H1 (cell line): Measurements from ENCODE around the gene PTX4. TPM values are rescaled to one million over a fixed set of nuclear protein-coding genes. Genes with fewer than 3 reads are reported as not detected.

Source experiments
- CTCF ChIA-PET: fragments of 300-600 bp; sonication (Branson Sonifier 250); formaldehyde crosslinking; loops from one replicate; lab custom pipeline; 2021; ENCODE audit not compliant: partially characterized antibody; lab: Charles Lee
- POLR2A ChIA-PET: fragments of 300-600 bp; sonication (Branson Sonifier 250); formaldehyde crosslinking; loops from one replicate; lab custom pipeline; 2021; ENCODE audit warnings: inconsistent platforms; ENCODE audit not compliant: partially characterized antibody; lab: Charles Lee
- DNase-seq, 2 experiments: peaks; one replicate each; pipeline versions ENCODE4 v3.0.0 to v3.0.0-alpha.2; 2010 to 2022; ENCODE audit warnings: low spot score in 2 of 2, low read depth in 1 of 2, mixed read lengths in 1 of 2
- FAIRE-seq: peaks from 2 replicates; lab custom pipeline; 2011; peaks lifted over from hg19 to GRCh38; lab: Jason Lieb, UNC
- H2AFZ ChIP-seq: 2 replicates; pipeline ENCODE4 v1.8.1; 2012; ENCODE audit warnings: low read length, inconsistent platforms
- H2AK5ac ChIP-seq: 2 replicates; pipeline ENCODE4 v1.6.1; 2013; ENCODE audit warnings: low read depth, low read length
- H2BK120ac ChIP-seq: replicated peaks from 2 replicates; pipeline ENCODE3; 2013; ENCODE audit warnings: low read depth, low read length, inconsistent platforms
- H2BK12ac ChIP-seq: 2 replicates; pipeline ENCODE4 v1.6.1; 2013; ENCODE audit warnings: low read depth, low read length
- H2BK15ac ChIP-seq: 2 replicates; pipeline ENCODE4 v1.6.1; 2013; ENCODE audit warnings: low read length
- H2BK20ac ChIP-seq: 2 replicates; pipeline ENCODE4 v1.6.1; 2013; ENCODE audit warnings: low read length
- H2BK5ac ChIP-seq: 2 replicates; pipeline ENCODE4 v1.6.1; 2013; ENCODE audit warnings: low read depth, low read length
- H3K14ac ChIP-seq: 2 replicates; pipeline ENCODE4 v1.6.1; 2013; ENCODE audit warnings: inconsistent platforms; ENCODE audit not compliant: insufficient read length
- H3K18ac ChIP-seq: 2 replicates; pipeline ENCODE4 v1.6.1; 2013; ENCODE audit warnings: low read length; ENCODE audit errors: extremely low read depth
- H3K23ac ChIP-seq: 2 replicates; pipeline ENCODE4 v1.6.1; 2013; ENCODE audit warnings: inconsistent platforms; ENCODE audit not compliant: insufficient read length
- H3K23me2 ChIP-seq: 2 replicates; pipeline ENCODE4 v1.6.1; 2013; ENCODE audit warnings: low read depth, low read length
- H3K27ac ChIP-seq: 2 replicates; pipeline ENCODE4 v1.6.1; 2011; ENCODE audit warnings: low read depth, low read length, inconsistent platforms
- H3K27me3 ChIP-seq, 4 experiments: replicated peaks in 1 of 4; 1 replicate in 1 of 4; 2 replicates in 3 of 4; pipeline versions ENCODE4 v1.6.1 to v1.8.1; 2011 to 2013; ENCODE audit warnings: low read length in 3 of 4, mild to moderate bottlenecking in 3 of 4, inconsistent platforms in 2 of 4, mixed read lengths in 2 of 4, moderate library complexity in 1 of 4; ENCODE audit not compliant: control insufficient read depth in 3 of 4, insufficient read depth in 3 of 4; ENCODE audit errors: extremely low read depth in 1 of 4
- H3K36me3 ChIP-seq, 4 experiments: 2 replicates each; pipeline versions ENCODE4 v1.6.1 to v1.8.1; 2011 to 2013; ENCODE audit warnings: mild to moderate bottlenecking in 4 of 4, low read length in 3 of 4, moderate library complexity in 2 of 4, control low read depth in 1 of 4, inconsistent platforms in 1 of 4; ENCODE audit not compliant: insufficient read depth in 4 of 4, control insufficient read depth in 2 of 4
- H3K4ac ChIP-seq: replicated peaks from 2 replicates; pipeline ENCODE3; 2013; ENCODE audit warnings: low read length, low read depth, mixed read lengths, inconsistent platforms; ENCODE audit not compliant: insufficient read length
- H3K4me1 ChIP-seq, 4 experiments: replicated peaks in 1 of 4; 1 replicate in 1 of 4; 2 replicates in 3 of 4; pipeline versions ENCODE4 v1.6.1 to v1.8.1; 2011 to 2013; ENCODE audit warnings: low read length in 3 of 4, inconsistent platforms in 2 of 4, mixed read lengths in 1 of 4; ENCODE audit not compliant: insufficient read depth in 4 of 4, control insufficient read depth in 3 of 4
- H3K4me2 ChIP-seq, 2 experiments: 2 replicates each; pipeline versions ENCODE4 v1.6.1 to v1.8.1; 2011 to 2013; ENCODE audit warnings: low read depth in 2 of 2, low read length in 2 of 2, control low read depth in 1 of 2, inconsistent platforms in 1 of 2, mild to moderate bottlenecking in 1 of 2; ENCODE audit not compliant: insufficient read depth in 1 of 2
- H3K4me3 ChIP-seq, 4 experiments: fragments of 200-600, 300-600 bp in 1 of 4; sonication (generic), shearing (Covaris generic), sonication (Bioruptor Twin) in 1 of 4; 2 replicates each; pipeline versions ENCODE4 v1.5.1 to v1.8.1; 2011 to 2016; ENCODE audit warnings: low read length in 4 of 4, low read depth in 3 of 4, control low read depth in 2 of 4, inconsistent platforms in 2 of 4, mild to moderate bottlenecking in 2 of 4, mixed read lengths in 1 of 4, moderate library complexity in 1 of 4; ENCODE audit not compliant: insufficient read depth in 2 of 4; ENCODE audit errors: extremely low read depth in 1 of 4
- H3K56ac ChIP-seq: replicated peaks from 2 replicates; pipeline ENCODE3; 2013; ENCODE audit warnings: low read depth, mild to moderate bottlenecking, mixed read lengths, low read length, inconsistent platforms; ENCODE audit not compliant: insufficient read length
- H3K79me1 ChIP-seq: 2 replicates; pipeline ENCODE4 v1.6.1; 2013; ENCODE audit warnings: low read depth, low read length, control low read depth
- H3K79me2 ChIP-seq, 2 experiments: 2 replicates each; pipeline versions ENCODE4 v1.6.1 to v1.8.1; 2012 to 2013; ENCODE audit warnings: low read length in 2 of 2, mild to moderate bottlenecking in 2 of 2, inconsistent platforms in 1 of 2; ENCODE audit not compliant: insufficient read depth in 2 of 2, control insufficient read depth in 1 of 2
- H3K9ac ChIP-seq, 4 experiments: replicated peaks in 1 of 4; 1 replicate in 1 of 4; 2 replicates in 3 of 4; pipeline versions ENCODE4 v1.6.1 to v1.8.1; 2011 to 2013; ENCODE audit warnings: low read depth in 3 of 4, low read length in 3 of 4, control low read depth in 2 of 4, mild to moderate bottlenecking in 2 of 4, moderate library complexity in 2 of 4, inconsistent platforms in 1 of 4; ENCODE audit errors: extremely low read depth in 1 of 4
- H3K9me3 ChIP-seq, 2 experiments: 2 replicates each; pipeline versions ENCODE4 v1.6.1 to v1.8.1; 2012 to 2013; ENCODE audit warnings: mild to moderate bottlenecking in 2 of 2, moderate library complexity in 2 of 2, control low read depth in 1 of 2, inconsistent platforms in 1 of 2, low read depth in 1 of 2, low read length in 1 of 2, mixed read lengths in 1 of 2; ENCODE audit not compliant: insufficient read depth in 2 of 2
- H4K20me1 ChIP-seq, 2 experiments: replicated peaks in 1 of 2; 2 replicates each; pipeline versions ENCODE3 to v1.8.1; 2011 to 2013; ENCODE audit warnings: inconsistent platforms in 2 of 2, low read length in 2 of 2, mild to moderate bottlenecking in 1 of 2; ENCODE audit not compliant: insufficient read depth in 2 of 2, control insufficient read depth in 1 of 2
- H4K5ac ChIP-seq: 2 replicates; pipeline ENCODE4 v1.6.1; 2013; ENCODE audit warnings: low read length, low read depth, mixed read lengths, inconsistent platforms; ENCODE audit not compliant: insufficient read length
- H4K8ac ChIP-seq: 2 replicates; pipeline ENCODE4 v1.8.0; 2013; ENCODE audit warnings: mild to moderate bottlenecking, moderate library complexity, low read length, inconsistent platforms; ENCODE audit not compliant: insufficient read depth; ENCODE audit errors: extremely low read depth
- H4K91ac ChIP-seq: replicated peaks from 2 replicates; pipeline ENCODE3; 2013; ENCODE audit warnings: low read length, mixed read lengths, inconsistent platforms; ENCODE audit not compliant: insufficient read length
- EGR1 ChIP-seq: IDR thresholded peaks from 2 replicates; pipeline ENCODE4 v1.6.1; 2011; ENCODE audit warnings: low read depth, low read length, borderline replicate concordance
- GABPA ChIP-seq: IDR thresholded peaks from 2 replicates; pipeline ENCODE4 v1.6.1; 2011; ENCODE audit warnings: mild to moderate bottlenecking, low read length, moderate library complexity, borderline replicate concordance; ENCODE audit not compliant: insufficient read depth
- WGBS, 2 experiments: shearing (Covaris generic) in 1 of 2; methylation state at CpG; one replicate each; pipeline versions ENCODE4 v1.1.6 to v1.1.7; 2013 to 2015; ENCODE audit warnings: low lambda C conversion rate in 2 of 2, mixed read lengths in 2 of 2, inconsistent platforms in 1 of 2, low coverage in 1 of 2, missing lambda C conversion rate in 1 of 2; ENCODE audit not compliant: insufficient replicate concordance in 2 of 2, insufficient coverage in 1 of 2, insufficient read length in 1 of 2; ENCODE audit errors: extremely low coverage in 1 of 2, missing lambda C conversion rate in 1 of 2; 5-methylcytosine and 5-hydroxymethylcytosine counted together
- polyA plus RNA-seq, 7 experiments: library from polyadenylated mRNA; depleted of rRNA in 3 of 7; stranded (reverse) in 5 of 7; unstranded in 2 of 7; fragments of >200 nt in 5 of 7; fragments of 200-250 nt in 2 of 7; gene quantifications; 1 replicate in 5 of 7; 2 replicates in 1 of 7; 4 replicates in 1 of 7; pipeline versions ENCODE4 v1.2.1 to v1.2.3, GENCODE V29; 2011 to 2013; ENCODE audit warnings: missing spikeins in 2 of 7, mixed read lengths in 2 of 7
- total RNA-seq: library from RNA; stranded (reverse); fragmentation: NEBNext Ultra II Directional; extraction: Animal tissue kit (Norgen Biotek cat#: 25700); gene quantifications from 2 replicates; pipeline ENCODE4 v1.2.1, GENCODE V29; 2021

Gene PTX4
- total and polyA plus RNA-seq, 2 of the 8 experiments (the other 6 are each of a cell fraction or from before 2014, with no cell fraction given): not detected

GRCh38 chr16:1474082-1474795 lies 14.5 kb downstream of the PTX4 start:
- CTCF ChIA-PET: interaction anchor here (1.4 kb wide), 1 partner anchor 20 kb away, joined by 3 read pairs; no protein-coding TSS in a partner anchor
- H3K9me3 ChIP-seq: peaks cover 5 to 8% of the 10 kb centered on the region in 2 experiments; a peak in 2 of 4 replicates
- H3K56ac ChIP-seq: no peak overlapping the region
- H3K4me3 ChIP-seq: peak overlapping the region; percentile 48 to 72 (median 60)
- POLR2A ChIA-PET: interaction anchor here (1.1 to 1.7 kb wide), 3 partner anchors 9 to 20 kb away, joined by 3 to 7 read pairs (median 4); partner anchors contain the start of gene TELO2
- H3K14ac ChIP-seq: no peak overlapping the region
- no peak overlapping the region for H4K5ac ChIP-seq
- peaks cover 4 to 48% of the 10 kb centered on the region in 2 experiments for H3K79me2 ChIP-seq
- no peak for TF ChIP-seq EGR1
- TF ChIP-seq GABPA: no peak
- no peaks in the 10 kb centered on the region for H3K36me3 ChIP-seq
- peaks cover 4 to 5% of the 10 kb centered on the region in 2 experiments for H4K20me1 ChIP-seq
- no peak overlapping the region for H3K4ac ChIP-seq
- H2BK15ac ChIP-seq: no peak overlapping the region
- H3K23me2 ChIP-seq: peaks cover 8% of the 10 kb centered on the region
- H4K8ac ChIP-seq: peak overlapping the region; percentile 98
- peak overlapping the region; percentile 65 for H4K91ac ChIP-seq
- H2BK120ac ChIP-seq: peak overlapping the region; percentile 38
- no peak overlapping the region for H2AFZ ChIP-seq
- no peak overlapping the region for H2BK12ac ChIP-seq
- FAIRE-seq: no peak
- H2BK5ac ChIP-seq: no peak overlapping the region; the same call in 1 of the 2 replicates
- 53% methylated on average over 15 of the region's 57 CpGs; no CpG with 5 or more reads in 1 of the 2 experiments for WGBS, 2 experiments
- H3K79me1 ChIP-seq: peaks cover 19% of the 10 kb centered on the region
- no peak for DNase-seq
- H3K9ac ChIP-seq: peak overlapping the region; percentile 62 to 91 (median 76)
- no peak overlapping the region for H2BK20ac ChIP-seq
- H3K18ac ChIP-seq: no peak overlapping the region
- peak overlapping the region; percentile 90 to 97 for H3K4me2 ChIP-seq
- H2AK5ac ChIP-seq: peak overlapping the region; percentile 71; the same call in 1 of the 2 replicates
- H3K4me1 ChIP-seq: peaks cover 0 to 7% (median under 1%) of the 10 kb centered on the region in 4 experiments; a peak in 3 of 7 replicates
- peaks cover 0 to 5% (median 0%) of the 10 kb centered on the region in 4 experiments; a peak in 2 of 7 replicates for H3K27me3 ChIP-seq
- no peak overlapping the region for H3K23ac ChIP-seq
- H3K27ac ChIP-seq: 0 out of 2 replicates have a peak overlapping the region, but pooled peaks have one; percentile 60
